Keratinocyte (primary cell): ENCODE measurements around the gene DPCD.

Experiments
- CTCF ChIP-seq, 3 experiments: IDR thresholded peaks in 1 of 3; conservative IDR thresholded peaks in 1 of 3; optimal IDR thresholded peaks in 1 of 3; 2 replicates in 2 of 3; 3 replicates in 1 of 3; pipeline versions ENCODE3 to v1.5.1; 2011; ENCODE audit warnings: low read length in 3 of 3, mild to moderate bottlenecking in 3 of 3, moderate library complexity in 2 of 3, control low read depth in 1 of 3, inconsistent platforms in 1 of 3; ENCODE audit not compliant: insufficient read depth in 2 of 3; ENCODE audit errors: extremely low read depth in 1 of 3
- EZH2 ChIP-seq: IDR thresholded peaks from one replicate; pipeline ENCODE4 v1.6.1; 2012; ENCODE audit warnings: inconsistent platforms, mild to moderate bottlenecking, low read length, moderate library complexity

GRCh38 chr10:101545898-101546297, 42.2 kb upstream of the DPCD start:
- TF ChIP-seq CTCF (optimal IDR thresholded peaks at IDR 0.05 in 1 of 3, IDR thresholded peaks at IDR 0.05 in 1 of 3, conservative IDR thresholded peaks at IDR 0.05 in 1 of 3; ENCODE audit: extremely low read depth in 1 of 3, insufficient read depth in 2 of 3, low read length in 3 of 3) (no peak), EZH2 (no peak)
